HUES48 (cell line): ENCODE results near the gene PLEKHM1.
A peak's percentile ranks its signal among the peaks of the same experiment; 100 is the strongest.
"Not testable (repeated sequence)": the region's sequence is repeated elsewhere in the genome, so short reads cannot be mapped to it uniquely, and the experiment has no call there.

Experiments
- H3K27ac ChIP-seq: one replicate; pipeline ENCODE4 v1.7.0; 2013; ENCODE audit warnings: low read depth, low read length, inconsistent platforms
- H3K27me3 ChIP-seq: 2 replicates; pipeline ENCODE4 v1.6.1; 2013; ENCODE audit warnings: mild to moderate bottlenecking, low read length; ENCODE audit not compliant: control insufficient read depth, insufficient read depth
- H3K36me3 ChIP-seq: 2 replicates; pipeline ENCODE4 v1.6.1; 2013; ENCODE audit warnings: low read length; ENCODE audit not compliant: control insufficient read depth, insufficient read depth
- H3K4me1 ChIP-seq: 2 replicates; pipeline ENCODE4 v1.6.1; 2013; ENCODE audit warnings: mild to moderate bottlenecking, low read length; ENCODE audit not compliant: control insufficient read depth, insufficient read depth
- H3K4me3 ChIP-seq: 2 replicates; pipeline ENCODE4 v1.5.1; 2013; ENCODE audit warnings: mild to moderate bottlenecking, low read depth, low read length
- H3K9ac ChIP-seq: 2 replicates; pipeline ENCODE4 v1.6.1; 2013; ENCODE audit warnings: mild to moderate bottlenecking, low read depth, low read length, moderate library complexity
- H3K9me3 ChIP-seq: 2 replicates; pipeline ENCODE4 v1.6.1; 2013; ENCODE audit warnings: low read length; ENCODE audit not compliant: control insufficient read depth, insufficient read depth

The PLEKHM1 gene

GRCh38 chr17:45490615-45491433, at the start of gene PLEKHM1:
PLEKHM1 (minus strand) TSS chr17:45490721; CDS start chr17:45482484, 8,237 bp downstream.
- not testable (repeated sequence) for H3K27me3 ChIP-seq, H3K9ac ChIP-seq, H3K27ac ChIP-seq, H3K4me1 ChIP-seq, H3K36me3 ChIP-seq, H3K9me3 ChIP-seq
- peak within 1 kb of the TSS; percentile 73 for H3K4me3 ChIP-seq

DNA sequence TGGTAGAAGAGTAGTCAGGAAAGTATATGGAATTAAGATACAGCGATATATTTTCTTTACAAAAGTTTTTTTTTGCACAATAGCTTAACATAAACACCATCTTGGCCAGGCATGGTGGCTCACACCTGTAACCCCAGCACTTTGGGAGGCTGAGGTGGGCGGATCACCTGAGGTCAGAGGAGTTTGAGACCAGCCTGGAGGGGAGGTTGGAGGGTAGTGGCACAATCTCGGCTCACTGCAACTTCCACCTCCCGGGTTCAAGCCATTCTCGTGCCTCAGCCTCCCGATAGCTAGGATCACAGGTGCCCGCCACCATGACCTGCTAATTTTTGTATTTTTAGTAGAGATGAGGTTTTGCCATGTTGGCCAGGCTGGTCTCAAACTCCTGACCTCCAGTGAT, 47.6 kb upstream of the PLEKHM1 start:
- not testable (repeated sequence) for H3K27ac ChIP-seq, H3K9me3 ChIP-seq, H3K4me1 ChIP-seq, H3K27me3 ChIP-seq, H3K4me3 ChIP-seq, H3K9ac ChIP-seq, H3K36me3 ChIP-seq

DNA sequence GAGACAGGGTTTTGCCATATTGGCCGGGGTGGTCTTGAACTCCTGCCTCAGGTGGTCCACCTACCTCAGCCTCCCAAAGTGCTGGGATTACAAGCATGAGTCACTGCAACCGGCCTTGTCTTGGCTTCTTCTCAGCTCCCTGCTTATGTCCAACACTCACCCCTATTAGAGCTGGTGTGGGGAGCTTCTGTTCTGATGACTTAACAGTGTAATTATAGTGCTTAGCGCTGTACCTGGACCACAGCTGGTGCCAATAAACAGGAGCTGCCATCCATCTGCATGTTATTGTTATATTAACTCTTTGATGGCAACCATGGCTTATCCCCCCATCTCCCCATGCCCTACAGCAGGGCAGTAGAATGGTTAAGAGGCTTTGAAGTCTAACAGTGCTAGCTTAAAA, 15.6 kb upstream of the PLEKHM1 start:
- not testable (repeated sequence) for H3K4me1 ChIP-seq, H3K27me3 ChIP-seq, H3K9me3 ChIP-seq, H3K27ac ChIP-seq, H3K9ac ChIP-seq, H3K4me3 ChIP-seq, H3K36me3 ChIP-seq

- not testable (repeated sequence) for H3K27me3 ChIP-seq, H3K9ac ChIP-seq, H3K4me1 ChIP-seq, H3K27ac ChIP-seq, H3K36me3 ChIP-seq, H3K9me3 ChIP-seq, H3K4me3 ChIP-seq
These were observed 14.7 kb upstream of the PLEKHM1 start for GRCh38 chr17:45505183-45505582.

- H3K36me3 ChIP-seq, H3K9me3 ChIP-seq, H3K27me3 ChIP-seq, H3K4me3 ChIP-seq, H3K9ac ChIP-seq, H3K4me1 ChIP-seq, H3K27ac ChIP-seq: not testable (repeated sequence)
These were observed 10.7 kb upstream of the PLEKHM1 start for GRCh38 chr17:45501092-45501707.

- H3K27me3 ChIP-seq, H3K36me3 ChIP-seq, H3K9ac ChIP-seq, H3K9me3 ChIP-seq, H3K4me3 ChIP-seq, H3K27ac ChIP-seq, H3K4me1 ChIP-seq: not testable (repeated sequence)
These were observed 10.0 kb upstream of the PLEKHM1 start for GRCh38 chr17:45500478-45500877.

DNA sequence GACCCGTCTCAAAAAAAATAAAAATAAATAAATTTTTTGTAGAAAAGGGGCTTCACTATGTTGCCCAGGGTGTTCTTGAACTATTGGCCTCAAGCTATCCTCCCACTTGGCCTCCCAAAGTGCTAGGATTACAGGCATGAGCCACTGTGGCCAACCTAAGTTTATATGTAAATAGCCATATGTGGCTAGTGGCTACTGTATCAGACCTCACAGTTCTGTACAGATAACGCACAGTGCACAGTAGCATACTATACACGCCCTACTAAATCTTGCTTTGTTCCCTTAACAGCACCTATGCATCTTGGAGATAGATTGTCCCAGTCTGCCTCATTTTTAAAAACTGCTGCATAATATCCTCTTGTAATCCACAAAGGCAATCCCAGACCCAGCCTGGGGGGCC, 8.7 kb upstream of the PLEKHM1 start:
- H3K9ac ChIP-seq, H3K9me3 ChIP-seq, H3K36me3 ChIP-seq, H3K4me3 ChIP-seq, H3K27ac ChIP-seq, H3K27me3 ChIP-seq, H3K4me1 ChIP-seq: not testable (repeated sequence)

- not testable (repeated sequence) for H3K4me1 ChIP-seq, H3K9me3 ChIP-seq, H3K27me3 ChIP-seq, H3K9ac ChIP-seq, H3K27ac ChIP-seq, H3K36me3 ChIP-seq, H3K4me3 ChIP-seq
These were observed 7.9 kb upstream of the PLEKHM1 start for GRCh38 chr17:45498377-45498776.

- H3K4me3 ChIP-seq, H3K9me3 ChIP-seq, H3K36me3 ChIP-seq, H3K27me3 ChIP-seq, H3K4me1 ChIP-seq, H3K27ac ChIP-seq, H3K9ac ChIP-seq: not testable (repeated sequence)
These were observed 6.9 kb upstream of the PLEKHM1 start for GRCh38 chr17:45497449-45497848.

- H3K9ac ChIP-seq, H3K4me3 ChIP-seq, H3K36me3 ChIP-seq, H3K27me3 ChIP-seq, H3K27ac ChIP-seq, H3K4me1 ChIP-seq, H3K9me3 ChIP-seq: not testable (repeated sequence)
These were observed 6.0 kb upstream of the PLEKHM1 start for GRCh38 chr17:45496507-45496906.

DNA sequence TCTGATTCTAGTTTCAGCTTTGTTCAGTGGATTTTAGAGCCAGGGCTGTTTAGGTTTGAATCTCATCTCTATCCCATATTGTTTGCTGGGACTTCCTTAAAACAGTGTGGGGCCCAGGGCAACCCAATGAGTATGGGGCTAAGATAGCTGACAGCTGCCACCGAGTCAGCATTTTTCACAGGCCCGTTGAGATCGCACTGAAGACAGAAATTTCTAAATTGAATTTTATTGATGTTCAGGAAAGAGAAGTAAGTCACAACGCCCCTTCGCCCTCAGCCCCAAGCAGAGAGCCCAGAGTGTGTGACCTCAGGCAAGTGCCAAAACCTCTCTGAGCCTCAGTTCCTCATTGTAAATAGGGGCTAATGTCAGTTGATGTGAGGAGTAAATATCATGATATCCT, 4.0 kb upstream of the PLEKHM1 start:
- H3K4me1 ChIP-seq, H3K27me3 ChIP-seq, H3K27ac ChIP-seq: not testable (repeated sequence)

More for the DNA sequence above, 4.0 kb upstream of the PLEKHM1 start:
- H3K9me3 ChIP-seq, H3K4me3 ChIP-seq, H3K9ac ChIP-seq, H3K36me3 ChIP-seq: not testable (repeated sequence)
